ENCODE results near the gene ANK2.

DNA sequence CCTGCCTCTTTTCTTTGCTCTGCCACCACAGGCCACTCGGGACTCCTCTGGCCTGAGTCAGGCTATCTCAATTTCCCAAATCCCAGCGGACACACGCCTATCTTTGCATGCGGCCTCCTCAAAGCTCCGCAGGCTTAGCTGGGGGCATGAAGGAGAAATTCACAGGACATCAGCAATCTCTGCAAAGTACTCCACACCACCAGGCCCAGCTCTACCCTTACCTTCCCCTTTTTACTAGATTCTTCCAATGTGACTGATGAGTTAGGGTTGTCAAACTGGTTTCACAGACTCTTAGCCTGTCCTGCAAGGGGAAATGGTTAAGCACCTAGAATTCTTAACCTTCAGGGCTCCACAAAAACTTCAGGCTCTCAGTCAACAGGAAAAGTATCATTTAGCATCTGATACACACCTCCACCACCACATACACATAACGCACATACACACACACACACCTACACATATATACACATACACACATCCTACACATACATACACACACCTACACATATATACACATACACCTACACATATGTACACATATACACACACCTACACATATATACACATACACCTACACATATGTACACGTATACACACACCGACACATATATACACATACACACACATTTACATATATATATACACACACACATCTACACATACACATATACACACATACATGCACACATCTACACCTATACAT lies 349.1 kb downstream of the ANK2 start:
- TF ChIP-seq JUNB (IDR thresholded peaks at IDR 0.05; ENCODE audit: unreplicated experiment) = no peak
- TF ChIP-seq, protein P1, sequence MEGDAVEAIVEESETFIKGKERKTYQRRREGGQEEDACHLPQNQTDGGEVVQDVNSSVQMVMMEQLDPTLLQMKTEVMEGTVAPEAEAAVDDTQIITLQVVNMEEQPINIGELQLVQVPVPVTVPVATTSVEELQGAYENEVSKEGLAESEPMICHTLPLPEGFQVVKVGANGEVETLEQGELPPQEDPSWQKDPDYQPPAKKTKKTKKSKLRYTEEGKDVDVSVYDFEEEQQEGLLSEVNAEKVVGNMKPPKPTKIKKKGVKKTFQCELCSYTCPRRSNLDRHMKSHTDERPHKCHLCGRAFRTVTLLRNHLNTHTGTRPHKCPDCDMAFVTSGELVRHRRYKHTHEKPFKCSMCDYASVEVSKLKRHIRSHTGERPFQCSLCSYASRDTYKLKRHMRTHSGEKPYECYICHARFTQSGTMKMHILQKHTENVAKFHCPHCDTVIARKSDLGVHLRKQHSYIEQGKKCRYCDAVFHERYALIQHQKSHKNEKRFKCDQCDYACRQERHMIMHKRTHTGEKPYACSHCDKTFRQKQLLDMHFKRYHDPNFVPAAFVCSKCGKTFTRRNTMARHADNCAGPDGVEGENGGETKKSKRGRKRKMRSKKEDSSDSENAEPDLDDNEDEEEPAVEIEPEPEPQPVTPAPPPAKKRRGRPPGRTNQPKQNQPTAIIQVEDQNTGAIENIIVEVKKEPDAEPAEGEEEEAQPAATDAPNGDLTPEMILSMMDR (conservative IDR thresholded peaks at IDR 0.05; ENCODE audit: low read depth in 2 of 2) = no peak
- no peak for TF ChIP-seq POLR2AphosphoS5 (IDR thresholded peaks at IDR 0.05; ENCODE audit: low read depth)
- TF ChIP-seq EZH2phosphoT487 (IDR thresholded peaks at IDR 0.05; ENCODE audit: unreplicated experiment) = no peak
- TF ChIP-seq, protein P2, sequence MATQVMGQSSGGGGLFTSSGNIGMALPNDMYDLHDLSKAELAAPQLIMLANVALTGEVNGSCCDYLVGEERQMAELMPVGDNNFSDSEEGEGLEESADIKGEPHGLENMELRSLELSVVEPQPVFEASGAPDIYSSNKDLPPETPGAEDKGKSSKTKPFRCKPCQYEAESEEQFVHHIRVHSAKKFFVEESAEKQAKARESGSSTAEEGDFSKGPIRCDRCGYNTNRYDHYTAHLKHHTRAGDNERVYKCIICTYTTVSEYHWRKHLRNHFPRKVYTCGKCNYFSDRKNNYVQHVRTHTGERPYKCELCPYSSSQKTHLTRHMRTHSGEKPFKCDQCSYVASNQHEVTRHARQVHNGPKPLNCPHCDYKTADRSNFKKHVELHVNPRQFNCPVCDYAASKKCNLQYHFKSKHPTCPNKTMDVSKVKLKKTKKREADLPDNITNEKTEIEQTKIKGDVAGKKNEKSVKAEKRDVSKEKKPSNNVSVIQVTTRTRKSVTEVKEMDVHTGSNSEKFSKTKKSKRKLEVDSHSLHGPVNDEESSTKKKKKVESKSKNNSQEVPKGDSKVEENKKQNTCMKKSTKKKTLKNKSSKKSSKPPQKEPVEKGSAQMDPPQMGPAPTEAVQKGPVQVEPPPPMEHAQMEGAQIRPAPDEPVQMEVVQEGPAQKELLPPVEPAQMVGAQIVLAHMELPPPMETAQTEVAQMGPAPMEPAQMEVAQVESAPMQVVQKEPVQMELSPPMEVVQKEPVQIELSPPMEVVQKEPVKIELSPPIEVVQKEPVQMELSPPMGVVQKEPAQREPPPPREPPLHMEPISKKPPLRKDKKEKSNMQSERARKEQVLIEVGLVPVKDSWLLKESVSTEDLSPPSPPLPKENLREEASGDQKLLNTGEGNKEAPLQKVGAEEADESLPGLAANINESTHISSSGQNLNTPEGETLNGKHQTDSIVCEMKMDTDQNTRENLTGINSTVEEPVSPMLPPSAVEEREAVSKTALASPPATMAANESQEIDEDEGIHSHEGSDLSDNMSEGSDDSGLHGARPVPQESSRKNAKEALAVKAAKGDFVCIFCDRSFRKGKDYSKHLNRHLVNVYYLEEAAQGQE (IDR thresholded peaks at IDR 0.05; ENCODE audit: unreplicated experiment) = no peak
- TF ChIP-seq ZNF331 (CRISPR knock-in tag; IDR thresholded peaks at IDR 0.05; ENCODE audit: low read depth) = no peak
- TF ChIP-seq ZNF114 (CRISPR knock-in tag; IDR thresholded peaks at IDR 0.05) = no peak
- TF ChIP-seq, protein P3, sequence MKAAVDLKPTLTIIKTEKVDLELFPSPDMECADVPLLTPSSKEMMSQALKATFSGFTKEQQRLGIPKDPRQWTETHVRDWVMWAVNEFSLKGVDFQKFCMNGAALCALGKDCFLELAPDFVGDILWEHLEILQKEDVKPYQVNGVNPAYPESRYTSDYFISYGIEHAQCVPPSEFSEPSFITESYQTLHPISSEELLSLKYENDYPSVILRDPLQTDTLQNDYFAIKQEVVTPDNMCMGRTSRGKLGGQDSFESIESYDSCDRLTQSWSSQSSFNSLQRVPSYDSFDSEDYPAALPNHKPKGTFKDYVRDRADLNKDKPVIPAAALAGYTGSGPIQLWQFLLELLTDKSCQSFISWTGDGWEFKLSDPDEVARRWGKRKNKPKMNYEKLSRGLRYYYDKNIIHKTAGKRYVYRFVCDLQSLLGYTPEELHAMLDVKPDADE (IDR thresholded peaks at IDR 0.05) = no peak
- TF ChIP-seq EZH2 (IDR thresholded peaks at IDR 0.05; ENCODE audit: low read depth, unreplicated experiment) = no peak
- TF ChIP-seq CREB1 (CRISPR knock-in tag; IDR thresholded peaks at IDR 0.05; ENCODE audit: low read depth) = no peak
- no peak for TF ChIP-seq STAT1 (IDR thresholded peaks at IDR 0.05; ENCODE audit: unreplicated experiment)
- no peak for TF ChIP-seq NANOG (IDR thresholded peaks at IDR 0.05; ENCODE audit: borderline replicate concordance)
